ENCODE results near the gene UBE4B.
"Not testable (repeated sequence)": the region's sequence is repeated elsewhere in the genome, so short reads cannot be mapped to it uniquely, and the experiment has no call there.

The UBE4B gene

GRCh38 chr1:10210841-10211804, 178.4 kb downstream of the UBE4B start:
- peak; percentile 96 for DNase-seq (ENCODE audit: low spot score)

GRCh38 chr1:10211805-10212410, 179.2 kb downstream of the UBE4B start:
- no peak for DNase-seq (ENCODE audit: low spot score)

GRCh38 chr1:10212476-10212875, 179.7 kb downstream of the UBE4B start:
- no peak for DNase-seq (ENCODE audit: low spot score)

GRCh38 chr1:10213186-10213705, 180.5 kb downstream of the UBE4B start:
- DNase-seq (ENCODE audit: low spot score), result peak; percentile 38

- DNase-seq (ENCODE audit: low spot score), result no peak
Measured at GRCh38 chr1:10216090-10216749, 183.5 kb downstream of the UBE4B start.

- no peak for DNase-seq (ENCODE audit: low spot score)
Measured at GRCh38 chr1:10217748-10218441, 185.1 kb downstream of the UBE4B start.

GRCh38 chr1:10220200-10220599, 187.4 kb downstream of the UBE4B start:
- no peak for DNase-seq (ENCODE audit: low spot score)

GRCh38 chr1:10220657-10221056, 187.9 kb downstream of the UBE4B start:
- not testable (repeated sequence) for DNase-seq (ENCODE audit: low spot score)

- DNase-seq (ENCODE audit: low spot score), result no peak
Measured at GRCh38 chr1:10225573-10225972, 192.8 kb downstream of the UBE4B start.

- DNase-seq (ENCODE audit: low spot score), result no peak
Measured at GRCh38 chr1:10228528-10228927, 195.8 kb downstream of the UBE4B start.

GRCh38 chr1:10229903-10230302, 197.1 kb downstream of the UBE4B start:
- DNase-seq (ENCODE audit: low spot score), result no peak
